Caco-2 (cell line): Measurements from ENCODE around the gene OR52I1. TPM values are rescaled to one million over a fixed set of nuclear protein-coding genes. Genes with fewer than 3 reads are reported as not detected.

Source experiments
- BruUV-seq: library from RNA; stranded (reverse); fragments of 400-500 nt; replicated peaks from 2 replicates; lab custom pipeline; 2021; lab: Mats Ljungman, UMichigan
- CTCF ChIA-PET: fragments of 300-600 bp; sonication (Branson Sonifier 250); formaldehyde crosslinking; loops from one replicate; lab custom pipeline; 2022; ENCODE audit warnings: antibody characterized with exemption; lab: Charles Lee
- POLR2A ChIA-PET: fragments of 300-600 bp; sonication (Branson Sonifier 250); formaldehyde crosslinking; loops from one replicate; lab custom pipeline; 2022; ENCODE audit warnings: antibody characterized with exemption; lab: Charles Lee
- DNase-seq, 2 experiments: peaks; one replicate each; pipeline versions ENCODE4 v3.0.0 to v3.0.0-alpha.2; 2020 to 2022
- H3K27me3 ChIP-seq: replicated peaks from 2 replicates; pipeline ENCODE4 v1.6.0; 2011; ENCODE audit warnings: low read length; ENCODE audit not compliant: control insufficient read depth, insufficient read depth
- H3K36me3 ChIP-seq: 2 replicates; pipeline ENCODE4 v1.5.1; 2011; ENCODE audit warnings: low read length; ENCODE audit not compliant: control insufficient read depth, insufficient read depth
- H3K4me1 ChIP-seq: fragments of 250-450 bp; sonication (Bioruptor Pico); 2 replicates; pipeline ENCODE4 v1.5.1; 2020; ENCODE audit warnings: mild to moderate bottlenecking
- H3K4me3 ChIP-seq: 2 replicates; pipeline ENCODE4 v1.5.1; 2011; ENCODE audit warnings: low read depth, mild to moderate bottlenecking, control low read depth, low read length
- H3K9me3 ChIP-seq: fragments of 250-450 bp; sonication (Bioruptor Pico); 2 replicates; pipeline ENCODE4 v1.5.1; 2020; ENCODE audit warnings: mild to moderate bottlenecking, moderate library complexity
- H3K27ac Mint-ChIP-seq: one replicate; pipeline ENCODE4 v1.8.0; 2022; ENCODE audit warnings: mixed read lengths; ENCODE audit not compliant: unreplicated experiment
- H3K27me3 Mint-ChIP-seq: one replicate; pipeline ENCODE4 v1.8.0; 2022; ENCODE audit warnings: mixed read lengths; ENCODE audit not compliant: insufficient read depth, unreplicated experiment
- H3K36me3 Mint-ChIP-seq: one replicate; pipeline ENCODE4 v1.8.0; 2022; ENCODE audit warnings: mild to moderate bottlenecking, mixed read lengths; ENCODE audit not compliant: insufficient read depth, unreplicated experiment
- H3K4me1 Mint-ChIP-seq: one replicate; pipeline ENCODE4 v1.8.0; 2022; ENCODE audit warnings: low read depth, mixed read lengths; ENCODE audit not compliant: unreplicated experiment
- H3K4me3 Mint-ChIP-seq: one replicate; pipeline ENCODE4 v1.8.0; 2022; ENCODE audit warnings: mild to moderate bottlenecking, moderate library complexity, mixed read lengths; ENCODE audit not compliant: unreplicated experiment
- H3K9me3 Mint-ChIP-seq: one replicate; pipeline ENCODE4 v1.8.0; 2022; ENCODE audit warnings: mixed read lengths; ENCODE audit not compliant: unreplicated experiment
- CTCF ChIP-seq, 2 experiments: fragments of 200-600 bp in 1 of 2; IDR thresholded peaks; 1 replicate in 1 of 2; 2 replicates in 1 of 2; pipeline versions ENCODE4 v1.5.1 to v1.8.0; 2011 to 2022; ENCODE audit warnings: antibody characterized with exemption in 1 of 2, control low read depth in 1 of 2, inconsistent platforms in 1 of 2, low read depth in 1 of 2, low read length in 1 of 2, mild to moderate bottlenecking in 1 of 2, moderate library complexity in 1 of 2; ENCODE audit not compliant: insufficient read depth in 1 of 2, severe bottlenecking in 1 of 2, unreplicated experiment in 1 of 2
- intact Hi-C: fragments of 100-400 bp; cut with micrococcal nuclease; formaldehyde crosslinking; loops from one replicate; pipeline ENCODE4 v1.10.0; 2022; ENCODE audit not compliant: unreplicated experiment
- total RNA-seq: library from RNA; stranded (reverse); gene quantifications from 2 replicates; pipeline ENCODE4 v1.2.3, GENCODE V29; 2022

The OR52I1 gene
- total RNA-seq, 1 experiment from 2014 or later = not detected

GRCh38 chr11:4615856-4616444, 22.1 kb downstream of the OR52I1 start:
- no peak overlapping the region for H3K27ac Mint-ChIP-seq
- H3K4me1 Mint-ChIP-seq = no peaks in the 10 kb centered on the region
- 0 out of 2 replicates have a peak, but pooled peaks cover 5% of the 10 kb centered on the region for H3K4me1 ChIP-seq
- no peaks in the 10 kb centered on the region for H3K36me3 ChIP-seq
- no peaks in the 10 kb centered on the region for H3K36me3 Mint-ChIP-seq
- no peaks in the 10 kb centered on the region for H3K9me3 ChIP-seq
- no peaks in the 10 kb centered on the region for H3K9me3 Mint-ChIP-seq
- ChIA-PET POLR2A (no interaction called here), CTCF (no interaction called here)
- no TSS peak for BruUV-seq
- no peak for TF ChIP-seq CTCF (IDR thresholded peaks at IDR 0.05; ENCODE audit: insufficient read depth in 1 of 2, low read depth in 1 of 2, low read length in 1 of 2, severe bottlenecking in 1 of 2, unreplicated experiment in 1 of 2)
- H3K27me3 ChIP-seq = no peaks in the 10 kb centered on the region
- DNase-seq = no peak
- H3K4me3 Mint-ChIP-seq = no peak overlapping the region
- H3K4me3 ChIP-seq = no peak overlapping the region
- H3K27me3 Mint-ChIP-seq = no peaks in the 10 kb centered on the region
- intact Hi-C loops = no loop called here

GRCh38 chr11:4619514-4619913, 25.7 kb downstream of the OR52I1 start:
- no peak overlapping the region for H3K4me3 Mint-ChIP-seq
- Histone ChIP-seq H3K36me3 (no peaks in the 10 kb centered on the region), H3K27me3 (no peaks in the 10 kb centered on the region), H3K9me3 (no peaks in the 10 kb centered on the region), H3K4me3 (no peak overlapping the region), H3K4me1 (0 out of 2 replicates have a peak, but pooled peaks cover 5% of the 10 kb centered on the region)
- CTCF ChIA-PET = no interaction called here
- no peak for TF ChIP-seq CTCF (IDR thresholded peaks at IDR 0.05; ENCODE audit: insufficient read depth in 1 of 2, low read depth in 1 of 2, low read length in 1 of 2, severe bottlenecking in 1 of 2, unreplicated experiment in 1 of 2)
- intact Hi-C loops = no loop called here
- H3K27me3 Mint-ChIP-seq = peaks cover 3% of the 10 kb centered on the region
- peaks cover 10% of the 10 kb centered on the region for H3K9me3 Mint-ChIP-seq
- POLR2A ChIA-PET = no interaction called here
- H3K27ac Mint-ChIP-seq = no peak overlapping the region
- H3K4me1 Mint-ChIP-seq = no peaks in the 10 kb centered on the region
- peak in 1 of 2 experiments; percentile 25 for DNase-seq
- no TSS peak for BruUV-seq
- H3K36me3 Mint-ChIP-seq = no peaks in the 10 kb centered on the region

GRCh38 chr11:4626207-4627099, 32.6 kb downstream of the OR52I1 start:
- H3K9me3 ChIP-seq = no peaks in the 10 kb centered on the region
- Mint-ChIP-seq H3K36me3 (no peaks in the 10 kb centered on the region), H3K9me3 (peaks cover 17% of the 10 kb centered on the region), H3K4me3 (no peak overlapping the region), H3K27ac (no peak overlapping the region), H3K27me3 (peaks cover 13% of the 10 kb centered on the region), H3K4me1 (peaks cover 6% of the 10 kb centered on the region)
- no peaks in the 10 kb centered on the region for H3K4me1 ChIP-seq
- ChIA-PET CTCF (interaction anchor here (1.0 to 1.3 kb wide), 2 partner anchors 10 to 19 kb away, joined by 3 to 4 read pairs; partner anchors contain the start of gene TRIM68), POLR2A (no interaction called here)
- no peak overlapping the region for H3K4me3 ChIP-seq
- no peaks in the 10 kb centered on the region; the same call in 1 of the 2 replicates for H3K27me3 ChIP-seq
- DNase-seq = peak; percentile 73 to 83
- peak; percentile 73 to 79 for TF ChIP-seq CTCF (IDR thresholded peaks at IDR 0.05; ENCODE audit: insufficient read depth in 1 of 2, low read depth in 1 of 2, low read length in 1 of 2, severe bottlenecking in 1 of 2, unreplicated experiment in 1 of 2)
- H3K36me3 ChIP-seq = no peaks in the 10 kb centered on the region
- intact Hi-C loops = loop anchor here (1.0 to 5.0 kb wide), 5 partner anchors 200 to 754 kb away; no protein-coding TSS in a partner anchor
- no TSS peak for BruUV-seq
